Measurements from ENCODE around the gene IL34. TPM values are rescaled to one million over a fixed set of nuclear protein-coding genes. Genes with fewer than 3 reads are reported as not detected.

Gene IL34
- total RNA-seq, 1 experiment from 2014 or later, result 0.75 TPM

- Histone ChIP-seq H3K9me3 (replicated peaks) (no peaks in the 10 kb centered on the region), H3K4me3 (no peak overlapping the region), H3K27ac (no peak overlapping the region), H3K4me1 (peaks cover 98% of the 10 kb centered on the region), H3K36me3 (no peaks in the 10 kb centered on the region), H3K27me3 (no peaks in the 10 kb centered on the region)
- no peak for DNase-seq
Measured at GRCh38 chr16:70692130-70692872, 45.9 kb downstream of the IL34 start.

- Histone ChIP-seq H3K27me3 (no peaks in the 10 kb centered on the region), H3K9me3 (replicated peaks) (no peaks in the 10 kb centered on the region), H3K4me3 (no peak overlapping the region), H3K36me3 (no peaks in the 10 kb centered on the region), H3K27ac (peak overlapping the region; percentile 79), H3K4me1 (peaks cover 95% of the 10 kb centered on the region)
- no peak for DNase-seq
Measured at GRCh38 chr16:70692873-70693671, 46.7 kb downstream of the IL34 start.

- no peaks in the 10 kb centered on the region for H3K27me3 ChIP-seq
- no peaks in the 10 kb centered on the region for H3K36me3 ChIP-seq
- H3K4me1 ChIP-seq, result peaks cover 83% of the 10 kb centered on the region
- DNase-seq, result peak; percentile 60 to 74
- peak overlapping the region; percentile 79 for H3K27ac ChIP-seq
- H3K4me3 ChIP-seq, result no peak overlapping the region
- no peaks in the 10 kb centered on the region for H3K9me3 ChIP-seq (replicated peaks)
Measured at GRCh38 chr16:70694088-70694867, 47.9 kb downstream of the IL34 start.

- H3K27ac ChIP-seq, result peak overlapping the region; percentile 79
- no peaks in the 10 kb centered on the region for H3K9me3 ChIP-seq (replicated peaks)
- no peak overlapping the region for H3K4me3 ChIP-seq
- peaks cover 83% of the 10 kb centered on the region for H3K4me1 ChIP-seq
- H3K27me3 ChIP-seq, result no peaks in the 10 kb centered on the region
- H3K36me3 ChIP-seq, result no peaks in the 10 kb centered on the region
- DNase-seq, result no peak
Measured at GRCh38 chr16:70694868-70695218, 48.5 kb downstream of the IL34 start.

GRCh38 chr16:70695331-70696070, 49.1 kb downstream of the IL34 start:
- DNase-seq, result peak; percentile 85 to 92
- no peaks in the 10 kb centered on the region for H3K27me3 ChIP-seq
- H3K27ac ChIP-seq, result peak overlapping the region; percentile 79
- H3K9me3 ChIP-seq (replicated peaks), result no peaks in the 10 kb centered on the region
- H3K4me1 ChIP-seq, result peaks cover 83% of the 10 kb centered on the region
- H3K36me3 ChIP-seq, result no peaks in the 10 kb centered on the region
- no peak overlapping the region for H3K4me3 ChIP-seq

GRCh38 chr16:70696355-70696754, 50.0 kb downstream of the IL34 start:
- DNase-seq, result no peak
- Histone ChIP-seq H3K4me1 (peaks cover 83% of the 10 kb centered on the region), H3K27me3 (no peaks in the 10 kb centered on the region), H3K4me3 (no peak overlapping the region), H3K27ac (peak overlapping the region; percentile 79), H3K9me3 (replicated peaks) (no peaks in the 10 kb centered on the region), H3K36me3 (no peaks in the 10 kb centered on the region)

- H3K36me3 ChIP-seq, result no peaks in the 10 kb centered on the region
- peak overlapping the region; percentile 79 for H3K27ac ChIP-seq
- no peak overlapping the region for H3K4me3 ChIP-seq
- H3K27me3 ChIP-seq, result no peaks in the 10 kb centered on the region
- no peaks in the 10 kb centered on the region for H3K9me3 ChIP-seq (replicated peaks)
- peaks cover 83% of the 10 kb centered on the region for H3K4me1 ChIP-seq
- DNase-seq, result peak in 1 of 2 experiments; percentile 22
Measured at GRCh38 chr16:70696952-70697593, 50.7 kb downstream of the IL34 start.

GRCh38 chr16:70697594-70698170, 51.3 kb downstream of the IL34 start:
- H3K27ac ChIP-seq, result no peak overlapping the region
- H3K27me3 ChIP-seq, result no peaks in the 10 kb centered on the region
- H3K36me3 ChIP-seq, result no peaks in the 10 kb centered on the region
- peaks cover 83% of the 10 kb centered on the region for H3K4me1 ChIP-seq
- no peak overlapping the region for H3K4me3 ChIP-seq
- DNase-seq, result no peak
- H3K9me3 ChIP-seq (replicated peaks), result no peaks in the 10 kb centered on the region

GRCh38 chr16:70698901-70699300, 52.5 kb downstream of the IL34 start:
- no peaks in the 10 kb centered on the region for H3K9me3 ChIP-seq (replicated peaks)
- no peaks in the 10 kb centered on the region for H3K27me3 ChIP-seq
- H3K4me3 ChIP-seq, result no peak overlapping the region
- no peak overlapping the region for H3K27ac ChIP-seq
- peaks cover 83% of the 10 kb centered on the region for H3K4me1 ChIP-seq
- no peaks in the 10 kb centered on the region for H3K36me3 ChIP-seq
- DNase-seq, result no peak

- peaks cover 83% of the 10 kb centered on the region for H3K4me1 ChIP-seq
- no peak overlapping the region for H3K4me3 ChIP-seq
- no peak for DNase-seq
- no peaks in the 10 kb centered on the region for H3K27me3 ChIP-seq
- no peaks in the 10 kb centered on the region for H3K36me3 ChIP-seq
- H3K27ac ChIP-seq, result peak overlapping the region; percentile 97
- no peaks in the 10 kb centered on the region for H3K9me3 ChIP-seq (replicated peaks)
Measured at GRCh38 chr16:70699696-70700095, 53.3 kb downstream of the IL34 start.

- Histone ChIP-seq H3K27me3 (no peaks in the 10 kb centered on the region), H3K27ac (peak overlapping the region; percentile 97), H3K36me3 (no peaks in the 10 kb centered on the region), H3K4me1 (peaks cover 82% of the 10 kb centered on the region), H3K4me3 (no peak overlapping the region), H3K9me3 (replicated peaks) (no peaks in the 10 kb centered on the region)
- peak; percentile 85 to 87 for DNase-seq
Measured at GRCh38 chr16:70700101-70701020, 54.0 kb downstream of the IL34 start.

GRCh38 chr16:70701036-70701435, 54.7 kb downstream of the IL34 start:
- Histone ChIP-seq H3K27ac (peak overlapping the region; percentile 97), H3K4me3 (no peak overlapping the region), H3K9me3 (replicated peaks) (no peaks in the 10 kb centered on the region), H3K4me1 (peaks cover 78% of the 10 kb centered on the region), H3K36me3 (no peaks in the 10 kb centered on the region), H3K27me3 (no peaks in the 10 kb centered on the region)
- peak; percentile 73 to 85 for DNase-seq

- no peaks in the 10 kb centered on the region for H3K27me3 ChIP-seq
- H3K4me1 ChIP-seq, result peaks cover 72% of the 10 kb centered on the region
- no peak for DNase-seq
- H3K27ac ChIP-seq, result peak overlapping the region; percentile 97
- no peak overlapping the region for H3K4me3 ChIP-seq
- H3K9me3 ChIP-seq (replicated peaks), result no peaks in the 10 kb centered on the region
- H3K36me3 ChIP-seq, result no peaks in the 10 kb centered on the region
Measured at GRCh38 chr16:70701596-70701995, 55.2 kb downstream of the IL34 start.
